Heart left ventricle (tissue), 13 donors: ENCODE measurements around the gene ELL.

ENCODE experiments used
- POLR2A ChIP-seq, 2 donors: fragments of 450-650 bp; IDR thresholded peaks; one replicate each; pipeline ENCODE4 v1.6.1; 2017; ENCODE audit warnings: antibody characterized with exemption in 2 of 2, mild to moderate bottlenecking in 2 of 2, moderate library complexity in 2 of 2
- TF ChIP-seq, protein P1 (sequence below), 12 donors: fragments of 200-600 bp; sonication (generic) in 4 of 12; IDR thresholded peaks; one replicate each; pipeline versions ENCODE4 v1.5.0 to v1.8.0; 2018 to 2022; ENCODE audit warnings: antibody characterized with exemption in 12 of 12, mild to moderate bottlenecking in 5 of 12
- donor health status: ischemic (EF 13 %, LVEDD 7.1; RV severe dilation, severe dysfunction).
- donor health status: DM: no; HTN: yes; CAD: no.
- donor health status: DM: no; HTN: no; CAD: no.
- donor health status: ischemic (EF 25% LVEDD 6.9; RV normal size, moderate dysfunction).
- donor health status: ischemic (EF 25% LVEDD 5.7; RV mildly dilated, moderate dysfunction).
- donor health status: ischemic (EF 35%, LVEDD 5.7; RV mildly dilated, moderate dysfunction).
- donor health status: nonischemic (EF 11% LVEDD 7.7; RV severe dilation, severe dysfunction).
- donor health status: DM: yes; HTN: yes; CAD: no.
- donor health status: PGD.
- donor health status: ischemic (EF 29% LVEDD 5.4; RV normal size, mild dysfunction).
- donor health status: nonischemic (EF 23%, LVEDD 6.1; RV moderate dilation, normal function).

- TF ChIP-seq, protein P1, sequence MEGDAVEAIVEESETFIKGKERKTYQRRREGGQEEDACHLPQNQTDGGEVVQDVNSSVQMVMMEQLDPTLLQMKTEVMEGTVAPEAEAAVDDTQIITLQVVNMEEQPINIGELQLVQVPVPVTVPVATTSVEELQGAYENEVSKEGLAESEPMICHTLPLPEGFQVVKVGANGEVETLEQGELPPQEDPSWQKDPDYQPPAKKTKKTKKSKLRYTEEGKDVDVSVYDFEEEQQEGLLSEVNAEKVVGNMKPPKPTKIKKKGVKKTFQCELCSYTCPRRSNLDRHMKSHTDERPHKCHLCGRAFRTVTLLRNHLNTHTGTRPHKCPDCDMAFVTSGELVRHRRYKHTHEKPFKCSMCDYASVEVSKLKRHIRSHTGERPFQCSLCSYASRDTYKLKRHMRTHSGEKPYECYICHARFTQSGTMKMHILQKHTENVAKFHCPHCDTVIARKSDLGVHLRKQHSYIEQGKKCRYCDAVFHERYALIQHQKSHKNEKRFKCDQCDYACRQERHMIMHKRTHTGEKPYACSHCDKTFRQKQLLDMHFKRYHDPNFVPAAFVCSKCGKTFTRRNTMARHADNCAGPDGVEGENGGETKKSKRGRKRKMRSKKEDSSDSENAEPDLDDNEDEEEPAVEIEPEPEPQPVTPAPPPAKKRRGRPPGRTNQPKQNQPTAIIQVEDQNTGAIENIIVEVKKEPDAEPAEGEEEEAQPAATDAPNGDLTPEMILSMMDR (IDR thresholded peaks at IDR 0.05), result no peak
- TF ChIP-seq POLR2A (IDR thresholded peaks at IDR 0.05), result no peak
Measured at GRCh38 chr19:18460900-18461299, 61.0 kb downstream of the ELL start.
